ENCODE measurements around the gene NRXN3.
"Not testable (repeated sequence)": the region's sequence is repeated elsewhere in the genome, so short reads cannot be mapped to it uniquely, and the experiment has no call there.

Gene NRXN3

DNA sequence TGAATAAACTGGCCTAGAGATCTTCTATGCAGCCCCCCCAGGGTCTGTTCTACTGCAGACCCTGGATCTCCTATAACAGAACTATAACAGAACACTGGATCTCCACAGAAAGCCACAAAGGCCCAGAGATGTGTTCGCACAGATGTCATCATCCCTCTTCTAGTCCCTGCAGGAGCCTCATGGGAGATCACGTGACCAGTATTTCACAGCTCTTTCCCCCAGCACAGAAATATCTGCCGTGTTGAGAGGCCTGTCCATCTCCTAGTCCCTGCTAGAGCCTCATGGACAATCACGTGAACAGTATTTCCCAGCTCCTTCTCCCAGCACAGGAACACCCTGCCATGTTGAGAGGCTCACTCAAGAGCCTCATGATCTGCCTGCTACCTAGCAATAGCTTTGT is 331.7 kb downstream of the NRXN3 start:
- no peak for DNase-seq

DNA sequence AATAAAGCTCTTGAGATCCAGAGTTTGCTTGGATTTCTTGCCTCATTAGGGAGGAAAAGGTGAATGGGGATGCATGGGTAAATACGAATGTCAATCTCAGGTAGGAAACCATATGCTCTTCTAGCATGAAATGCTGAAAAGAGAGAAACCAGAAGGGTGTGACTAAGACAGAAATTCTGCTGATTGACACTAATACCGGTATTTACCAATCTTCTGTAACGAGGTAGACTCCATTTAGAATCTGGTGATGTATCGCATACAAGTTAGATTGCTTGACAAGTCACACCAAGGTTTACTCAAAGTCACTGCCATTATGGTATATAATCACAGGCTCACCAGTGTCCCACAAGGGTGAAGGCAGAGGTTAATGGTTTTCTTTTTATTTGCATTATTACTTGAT is 337.9 kb downstream of the NRXN3 start:
- no peak for DNase-seq

- no peak for DNase-seq
Observed at GRCh38 chr14:78509516-78509915, 339.3 kb downstream of the NRXN3 start.

DNA sequence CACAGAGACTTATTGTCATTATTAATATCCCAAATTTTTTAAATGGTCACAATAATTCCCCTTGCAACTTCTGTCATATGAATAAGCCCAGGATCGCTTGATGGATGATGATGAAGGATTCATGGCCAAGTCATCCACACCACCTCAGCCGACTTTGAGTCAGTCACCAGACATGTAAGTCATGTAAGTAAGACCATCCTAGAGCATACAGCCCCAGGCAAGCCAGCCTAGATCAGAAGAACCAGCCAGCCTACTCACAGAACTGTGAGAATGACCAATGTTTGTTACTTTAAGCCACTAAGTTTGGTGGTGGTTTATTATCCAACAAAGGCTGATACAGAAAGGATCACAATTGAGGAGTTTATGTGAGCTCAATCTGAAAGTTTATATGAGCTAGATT is 341.8 kb downstream of the NRXN3 start:
- DNase-seq: no peak

- DNase-seq: no peak
Observed at GRCh38 chr14:78519863-78520262, 349.7 kb downstream of the NRXN3 start.

DNA sequence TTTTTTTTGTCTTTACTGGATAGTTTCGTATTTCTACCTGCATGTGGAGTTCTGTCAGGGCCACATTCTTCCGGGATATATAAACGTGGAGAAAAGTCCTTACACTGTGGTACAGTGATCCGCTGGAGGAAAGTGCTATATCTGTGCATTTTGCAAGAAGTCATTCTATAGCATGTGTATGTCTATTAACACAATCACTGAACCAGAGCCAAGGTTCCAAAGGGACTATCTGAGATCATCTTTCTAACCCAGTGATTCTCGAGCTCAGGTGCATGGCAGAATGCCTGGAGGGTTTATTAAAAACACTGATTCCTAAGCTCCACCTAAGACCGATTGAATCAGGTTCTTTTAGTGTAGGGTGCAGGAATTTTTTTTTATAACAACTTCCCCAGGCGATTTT is 354.0 kb downstream of the NRXN3 start:
- DNase-seq: peak in 1 of 2 experiments; percentile 7

DNA sequence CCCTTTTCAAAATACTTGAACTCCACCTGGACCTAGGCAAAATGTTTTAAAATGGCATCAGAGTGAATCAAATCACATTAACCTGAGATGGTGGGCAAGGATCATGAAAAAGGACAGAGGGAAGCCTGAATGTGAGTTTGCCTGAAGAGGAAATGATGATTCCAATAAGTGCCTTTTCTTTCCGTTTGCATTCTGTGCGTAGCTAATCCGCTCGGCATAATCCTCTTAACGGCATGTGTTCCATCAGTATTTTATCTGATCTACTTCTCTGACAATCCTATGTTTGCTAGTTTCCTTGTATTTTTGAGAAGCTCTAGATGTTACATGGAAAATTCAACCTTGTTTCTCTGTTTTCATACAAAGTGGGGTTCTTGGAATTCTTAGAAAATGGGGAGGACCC is 354.6 kb downstream of the NRXN3 start:
- DNase-seq: no peak

DNA sequence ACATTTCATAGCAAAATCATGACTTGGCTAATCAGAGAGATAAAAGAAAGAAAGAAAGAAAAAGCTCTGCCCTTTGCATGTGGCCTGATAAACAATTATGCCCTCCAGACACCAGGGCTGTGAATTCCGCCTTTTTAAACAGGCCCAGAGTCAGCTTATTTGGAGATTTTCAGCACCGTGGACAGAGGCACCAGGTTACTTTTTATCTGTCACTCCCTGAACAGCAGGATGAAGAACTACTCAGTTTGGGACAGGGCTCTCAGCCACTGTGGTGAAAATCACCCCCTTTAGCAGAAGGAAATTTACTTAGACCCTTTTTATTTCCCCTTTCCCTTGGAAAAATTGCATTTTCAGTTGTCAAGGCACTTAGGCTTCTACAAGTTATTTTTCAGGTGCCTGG is 359.9 kb downstream of the NRXN3 start:
- DNase-seq: no peak

DNA sequence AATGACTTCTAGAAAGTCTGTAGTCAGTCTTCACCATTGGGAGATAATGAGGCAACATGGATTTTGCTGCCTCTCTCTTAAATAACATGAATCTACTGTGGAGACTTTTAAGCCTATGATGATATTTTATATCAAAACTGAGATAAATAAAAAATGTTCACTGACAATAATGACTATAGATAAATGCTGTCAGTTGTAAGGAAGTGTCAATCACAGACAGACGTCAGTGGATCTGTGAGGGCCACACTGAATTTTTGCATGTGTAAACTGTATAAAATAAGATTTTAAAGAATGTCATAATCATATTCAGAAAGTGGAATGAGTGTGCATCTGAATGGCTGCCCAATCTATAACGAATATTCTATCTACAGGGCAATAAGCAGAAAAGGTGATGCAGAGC is 364.0 kb downstream of the NRXN3 start:
- DNase-seq: no peak

GRCh38 chr14:78535041-78535440 is 364.9 kb downstream of the NRXN3 start:
- no peak for DNase-seq

DNA sequence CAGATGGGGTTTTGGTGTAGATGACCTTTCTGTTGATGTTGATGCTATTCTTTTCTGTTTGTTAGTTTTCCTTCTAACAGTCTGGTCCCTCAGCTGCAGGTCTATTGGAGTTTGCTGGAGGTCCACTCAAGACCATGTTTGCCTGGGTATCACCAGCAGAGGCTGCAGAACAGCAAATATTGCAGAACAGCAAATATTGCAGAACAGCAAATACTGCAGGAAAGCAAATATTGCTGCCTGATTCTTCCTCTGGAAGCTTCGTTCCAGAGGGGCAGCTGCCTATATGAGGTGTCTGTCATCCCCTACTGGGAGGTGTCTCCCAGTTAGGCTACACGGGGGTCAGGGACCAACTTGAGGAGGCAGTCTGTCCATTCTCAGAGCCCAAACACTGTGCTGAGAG is 371.6 kb downstream of the NRXN3 start:
- DNase-seq: not testable (repeated sequence)

GRCh38 chr14:78543433-78543832 is 373.3 kb downstream of the NRXN3 start:
- no peak for DNase-seq

DNA sequence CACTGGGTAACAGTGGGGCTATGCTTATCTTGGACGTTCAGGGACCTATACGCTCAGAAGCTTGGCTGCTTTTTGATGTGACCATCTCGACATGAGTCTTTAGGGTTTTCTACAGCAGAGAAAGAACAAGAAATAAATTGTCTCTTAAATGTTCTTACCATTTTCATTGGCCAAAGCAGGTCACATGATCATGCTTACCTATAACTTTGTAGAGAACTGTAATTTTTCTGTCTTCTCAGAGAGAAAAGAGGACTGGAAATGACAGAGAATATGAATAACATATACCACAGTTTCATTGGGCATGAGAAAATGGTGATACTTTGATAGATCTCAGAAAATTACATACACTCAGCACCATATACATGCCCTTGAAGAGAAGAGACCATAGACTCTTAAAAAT is 390.9 kb downstream of the NRXN3 start:
- DNase-seq: no peak

GRCh38 chr14:78566026-78566858 is 396.1 kb downstream of the NRXN3 start:
- peak; percentile 11 to 78 for DNase-seq

DNA sequence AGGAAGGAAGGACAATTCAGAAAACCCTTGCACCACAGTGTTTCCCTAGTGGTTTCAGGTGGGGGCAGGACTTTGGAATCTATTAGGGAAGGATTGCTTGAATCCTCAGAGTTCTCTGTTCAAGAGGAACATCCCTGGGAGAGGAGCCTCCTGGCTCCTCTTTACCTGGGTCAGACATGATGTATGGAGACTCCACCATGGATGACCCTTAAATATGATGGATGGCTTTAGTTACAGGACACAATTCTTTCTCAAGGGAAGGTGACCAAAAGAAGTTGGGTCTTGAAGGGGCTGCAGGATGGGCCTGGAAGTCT is 396.6 kb downstream of the NRXN3 start:
- DNase-seq: no peak

DNA sequence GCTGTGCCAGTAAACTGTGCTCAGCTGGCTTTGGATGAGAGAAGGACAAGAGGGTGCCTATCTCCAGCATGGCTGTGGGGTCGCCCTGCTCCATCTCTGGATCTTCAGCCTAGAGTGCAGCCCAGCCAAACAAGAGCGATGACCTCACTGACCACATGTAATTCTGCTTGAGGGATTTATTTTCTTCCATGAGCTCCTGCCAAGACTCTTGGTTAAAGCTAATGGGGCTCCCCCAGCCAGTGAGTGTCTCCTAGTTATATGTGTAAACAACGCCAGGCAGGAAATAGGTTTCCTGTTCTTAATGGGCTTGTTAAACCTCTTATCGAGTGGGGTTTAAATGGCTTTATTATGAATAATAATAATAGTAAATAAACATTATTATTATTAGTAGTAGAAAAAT is 397.2 kb downstream of the NRXN3 start:
- DNase-seq: no peak

DNA sequence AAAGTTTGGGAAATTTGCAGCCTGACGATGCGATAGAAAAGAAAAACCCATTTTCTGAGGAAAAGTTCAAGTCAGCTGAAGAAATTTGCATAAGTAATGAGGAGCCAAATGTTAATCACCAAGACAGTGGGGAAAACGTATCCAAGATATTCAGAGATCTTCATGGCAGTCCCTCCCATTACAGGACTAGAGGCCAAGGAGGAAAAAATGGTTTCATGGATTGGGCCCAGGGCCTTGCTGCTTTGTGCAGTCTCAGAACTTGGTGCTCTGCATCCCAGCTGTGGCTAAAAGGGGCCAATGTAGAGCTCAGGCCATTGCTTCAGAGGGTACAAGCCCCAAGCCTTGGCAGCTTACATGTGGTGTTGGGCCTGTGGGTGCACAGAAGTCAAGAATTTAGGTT is 403.6 kb downstream of the NRXN3 start:
- not testable (repeated sequence) for DNase-seq

GRCh38 chr14:78576437-78577166 is 406.4 kb downstream of the NRXN3 start:
- DNase-seq: no peak

GRCh38 chr14:78581229-78581628 is 411.1 kb downstream of the NRXN3 start:
- DNase-seq: no peak

DNA sequence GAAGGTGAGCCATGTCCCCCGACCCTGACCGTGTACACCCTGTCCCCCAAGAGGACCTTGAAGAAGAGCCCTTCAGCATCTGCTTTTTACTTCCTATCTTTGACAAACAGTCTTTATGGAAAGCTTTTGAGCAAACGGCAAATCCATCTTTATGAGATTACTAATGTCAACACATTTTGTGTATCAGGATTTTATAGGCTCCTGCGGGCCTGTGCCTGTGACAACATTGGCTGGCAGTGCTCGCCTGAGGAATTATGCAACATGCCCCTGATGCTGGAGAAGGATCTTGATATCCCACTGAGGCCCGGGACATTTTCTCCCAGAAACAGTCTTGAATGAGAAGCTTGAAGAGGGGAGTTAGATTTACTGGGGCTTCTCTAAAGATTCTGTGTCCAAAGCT is 416.5 kb downstream of the NRXN3 start:
- DNase-seq: no peak

DNA sequence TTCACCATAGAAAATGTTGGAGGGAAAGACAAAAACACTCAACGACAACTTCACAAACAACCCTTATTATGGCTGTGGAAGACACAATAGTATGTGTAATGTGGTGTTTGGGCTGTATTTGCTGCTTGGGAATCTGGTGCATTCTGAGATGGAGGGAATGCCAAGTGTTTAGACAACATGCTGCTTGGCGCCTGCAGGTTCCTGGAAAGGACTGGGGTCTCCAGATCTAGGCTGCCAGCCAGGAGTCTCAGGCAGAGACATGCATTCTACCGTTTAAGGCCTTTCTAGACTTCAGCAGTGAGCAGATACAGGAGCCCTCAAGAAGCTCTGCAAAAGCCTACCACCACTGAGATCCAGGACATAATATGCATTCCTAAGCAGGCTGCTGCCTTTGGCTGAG is 418.7 kb downstream of the NRXN3 start:
- no peak for DNase-seq

DNA sequence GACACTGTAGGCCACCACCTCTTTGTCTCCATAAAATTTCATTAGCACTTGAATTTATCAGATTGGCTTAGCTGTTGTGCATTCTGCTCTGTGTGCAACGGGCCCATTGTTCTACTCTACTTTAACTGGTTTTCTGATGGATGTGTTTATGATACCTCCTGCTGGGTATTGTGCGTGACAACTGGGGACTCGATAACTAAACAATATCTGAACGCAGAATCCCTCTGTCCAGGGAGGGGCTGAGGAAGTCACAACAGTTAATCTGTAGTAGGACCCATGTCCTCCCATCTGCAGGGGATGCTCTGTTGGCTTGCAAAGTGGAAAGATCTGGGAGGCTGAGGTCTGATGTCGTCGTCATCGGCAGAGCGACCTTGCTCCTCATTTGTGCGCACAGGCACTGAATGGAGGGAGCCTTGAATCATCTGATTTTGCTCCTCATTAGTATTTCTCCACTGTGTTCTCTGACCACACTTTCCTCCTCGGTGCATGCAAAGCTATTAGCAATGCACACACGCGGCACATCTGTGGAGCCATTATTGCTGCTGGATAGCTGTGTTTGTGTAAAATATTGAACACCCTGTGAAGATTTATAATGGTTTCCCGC is 422.5 kb downstream of the NRXN3 start:
- DNase-seq: no peak

GRCh38 chr14:78593949-78594348 is 423.8 kb downstream of the NRXN3 start:
- no peak for DNase-seq

DNA sequence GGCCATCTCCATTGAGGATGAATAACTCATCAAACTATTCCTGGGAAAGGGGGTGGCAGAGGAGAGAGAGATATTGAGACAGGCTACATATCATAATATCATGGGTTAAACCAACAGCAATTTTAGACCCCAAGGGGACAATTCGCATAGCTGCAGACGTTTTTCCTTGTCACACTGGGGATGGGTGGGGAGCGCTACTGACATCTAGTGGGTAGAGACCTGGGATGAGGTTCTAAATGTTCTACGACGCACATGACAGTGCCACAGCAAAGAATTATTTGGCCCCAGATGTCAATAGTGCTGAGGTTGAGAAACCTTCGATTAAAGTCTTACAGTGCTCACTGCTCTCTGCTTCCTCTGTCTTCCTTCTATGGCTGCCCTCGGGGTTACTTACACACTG is 425.6 kb downstream of the NRXN3 start:
- DNase-seq: peak in 1 of 2 experiments; percentile 5
